HG03135 (cell line): ENCODE measurements around the gene HCFC1.
"Not testable (repeated sequence)": the region's sequence is repeated elsewhere in the genome, so short reads cannot be mapped to it uniquely, and the experiment has no call there.

Experiments
- ATAC-seq: cut with Tn5 transposase; IDR thresholded peaks from one replicate; pipeline ENCODE4 v1.9.1; 2021; ENCODE audit warnings: mild to moderate bottlenecking, moderate library complexity; ENCODE audit not compliant: unreplicated experiment

Gene HCFC1

GRCh38 chrX:154010330-154011087, 38.9 kb upstream of the HCFC1 start:
- ATAC-seq, result no peak

- ATAC-seq, result no peak
Measured at GRCh38 chrX:154008521-154008920, 36.9 kb upstream of the HCFC1 start.

- no peak for ATAC-seq
Measured at GRCh38 chrX:154006947-154007346, 35.3 kb upstream of the HCFC1 start.

- no peak for ATAC-seq
Measured at GRCh38 chrX:154004315-154004714, 32.7 kb upstream of the HCFC1 start.

- ATAC-seq, result no peak
Measured at GRCh38 chrX:154002215-154002719, 30.6 kb upstream of the HCFC1 start.

GRCh38 chrX:154000051-154000450, 28.4 kb upstream of the HCFC1 start:
- ATAC-seq, result no peak

GRCh38 chrX:153999359-154000037, 27.9 kb upstream of the HCFC1 start:
- no peak for ATAC-seq

GRCh38 chrX:153995504-153995903, 23.9 kb upstream of the HCFC1 start:
- no peak for ATAC-seq

GRCh38 chrX:153994398-153994797, 22.8 kb upstream of the HCFC1 start:
- ATAC-seq, result not testable (repeated sequence)

- ATAC-seq, result no peak
Measured at GRCh38 chrX:153993978-153994377, 22.4 kb upstream of the HCFC1 start.

GRCh38 chrX:153993079-153993478, 21.5 kb upstream of the HCFC1 start:
- no peak for ATAC-seq

GRCh38 chrX:153992180-153992579, 20.6 kb upstream of the HCFC1 start:
- ATAC-seq, result no peak

GRCh38 chrX:153991013-153991580, 19.5 kb upstream of the HCFC1 start:
- ATAC-seq, result no peak

- ATAC-seq, result no peak
Measured at GRCh38 chrX:153989973-153990655, 18.5 kb upstream of the HCFC1 start.

- no peak for ATAC-seq
Measured at GRCh38 chrX:153988493-153988892, 16.9 kb upstream of the HCFC1 start.

GRCh38 chrX:153984351-153985178, 12.9 kb upstream of the HCFC1 start:
- no peak for ATAC-seq

- no peak for ATAC-seq
Measured at GRCh38 chrX:153983321-153983801, 11.7 kb upstream of the HCFC1 start.

- no peak for ATAC-seq
Measured at GRCh38 chrX:153981771-153982533, 10.3 kb upstream of the HCFC1 start.

GRCh38 chrX:153981231-153981630, 9.6 kb upstream of the HCFC1 start:
- no peak for ATAC-seq

GRCh38 chrX:153980394-153980793, 8.8 kb upstream of the HCFC1 start:
- ATAC-seq, result not testable (repeated sequence)
